Uterus (tissue), 2 donors: Measurements from ENCODE around the gene NR1I3.

Experiments
- CTCF ChIP-seq, 4 experiments: fragments of 200-600 bp in 2 of 4; fragments of 450-650 bp in 2 of 4; sonication (generic) in 2 of 4; IDR thresholded peaks; one replicate each; pipeline ENCODE4 v1.5.1; 2016 to 2019; ENCODE audit warnings: antibody characterized with exemption in 4 of 4, mild to moderate bottlenecking in 2 of 4, moderate library complexity in 1 of 4
- POLR2A ChIP-seq, 2 donors: fragments of 450-650 bp; IDR thresholded peaks; one replicate each; pipeline ENCODE4 v1.6.1; 2016; ENCODE audit warnings: antibody characterized with exemption in 2 of 2, mild to moderate bottlenecking in 1 of 2, moderate library complexity in 1 of 2

GRCh38 chr1:161179698-161180097 is 58.3 kb downstream of the NR1I3 start:
- no peak for TF ChIP-seq CTCF (IDR thresholded peaks at IDR 0.05)
- no peak for TF ChIP-seq POLR2A (IDR thresholded peaks at IDR 0.05)
